DND-41 (cell line): Measurements from ENCODE around the gene CEMIP.

Source experiments
- ATAC-seq: fragments of 200-7000 bp; cut with Tn5 transposase; 3 replicates; pipeline ENCODE4 v1.9.1; 2021; ENCODE audit warnings: low read depth; ENCODE audit not compliant: insufficient read depth
- DNase-seq: peaks from one replicate; pipeline ENCODE4 v3.0.0-alpha.2; 2020
- H2AFZ ChIP-seq: 2 replicates; pipeline ENCODE4 v1.6.0; 2012; ENCODE audit warnings: low read depth, low read length
- H3K27ac ChIP-seq: 2 replicates; pipeline ENCODE4 v1.5.1; 2012; ENCODE audit warnings: low read length, inconsistent platforms
- H3K27me3 ChIP-seq: fragments of 200-600 bp; sonication (generic); 2 replicates; pipeline ENCODE4 v1.6.0; 2012; ENCODE audit warnings: low read length, mild to moderate bottlenecking, inconsistent platforms; ENCODE audit not compliant: insufficient read depth, poor library complexity
- H3K36me3 ChIP-seq: 2 replicates; pipeline ENCODE4 v1.5.1; 2012; ENCODE audit warnings: low read length, inconsistent platforms; ENCODE audit not compliant: insufficient read depth
- H3K4me1 ChIP-seq: 2 replicates; pipeline ENCODE4 v1.5.1; 2012; ENCODE audit warnings: mild to moderate bottlenecking, low read length; ENCODE audit not compliant: insufficient read depth
- H3K4me2 ChIP-seq: 2 replicates; pipeline ENCODE4 v1.6.0; 2012; ENCODE audit warnings: mild to moderate bottlenecking, moderate library complexity, low read length, inconsistent platforms; ENCODE audit not compliant: insufficient read depth
- H3K4me3 ChIP-seq, 2 experiments: fragments of 200-600 bp in 1 of 2; shearing (Covaris generic) in 1 of 2; 2 replicates each; pipeline ENCODE4 v1.5.1; 2012 to 2016; ENCODE audit warnings: inconsistent platforms in 2 of 2, low read length in 2 of 2, mild to moderate bottlenecking in 2 of 2, low read depth in 1 of 2, moderate library complexity in 1 of 2
- H3K79me2 ChIP-seq: 2 replicates; pipeline ENCODE4 v1.6.0; 2012; ENCODE audit warnings: low read length, inconsistent platforms; ENCODE audit not compliant: insufficient read depth
- H3K9ac ChIP-seq: 2 replicates; pipeline ENCODE4 v1.6.0; 2012; ENCODE audit warnings: low read depth, mild to moderate bottlenecking, inconsistent platforms, low read length, moderate library complexity
- H3K9me3 ChIP-seq: 2 replicates; pipeline ENCODE4 v1.5.1; 2012; ENCODE audit warnings: low read length, moderate library complexity, mild to moderate bottlenecking, inconsistent platforms; ENCODE audit not compliant: insufficient read depth, severe bottlenecking
- H4K20me1 ChIP-seq: 2 replicates; pipeline ENCODE4 v1.6.0; 2012; ENCODE audit warnings: low read length; ENCODE audit not compliant: insufficient read depth
- CTCF ChIP-seq: IDR thresholded peaks from 2 replicates; pipeline ENCODE4 v1.5.1; 2012; ENCODE audit warnings: borderline replicate concordance, low read length, moderate library complexity, mild to moderate bottlenecking; ENCODE audit not compliant: poor library complexity, severe bottlenecking; ENCODE audit errors: extremely low read depth
- EZH2 ChIP-seq: IDR thresholded peaks from 3 replicates; pipeline ENCODE4 v1.6.1; 2012; ENCODE audit warnings: borderline replicate concordance, low read depth, mild to moderate bottlenecking, moderate library complexity, low read length, inconsistent platforms; ENCODE audit not compliant: severe bottlenecking

CEMIP gene

GRCh38 chr15:80816049-80816653 is 37.0 kb downstream of the CEMIP start:
- Histone ChIP-seq H3K9me3 (no peaks in the 10 kb centered on the region), H3K4me3 (no peak overlapping the region), H3K4me2 (no peak overlapping the region), H3K27me3 (peaks cover 8% of the 10 kb centered on the region), H4K20me1 (no peaks in the 10 kb centered on the region), H2AFZ (no peak overlapping the region), H3K4me1 (no peaks in the 10 kb centered on the region), H3K9ac (no peak overlapping the region), H3K27ac (no peak overlapping the region), H3K36me3 (no peaks in the 10 kb centered on the region), H3K79me2 (no peaks in the 10 kb centered on the region)
- no peak for DNase-seq
- TF ChIP-seq EZH2, result no peak
- TF ChIP-seq CTCF, result no peak
- ATAC-seq, result no peak

DNA sequence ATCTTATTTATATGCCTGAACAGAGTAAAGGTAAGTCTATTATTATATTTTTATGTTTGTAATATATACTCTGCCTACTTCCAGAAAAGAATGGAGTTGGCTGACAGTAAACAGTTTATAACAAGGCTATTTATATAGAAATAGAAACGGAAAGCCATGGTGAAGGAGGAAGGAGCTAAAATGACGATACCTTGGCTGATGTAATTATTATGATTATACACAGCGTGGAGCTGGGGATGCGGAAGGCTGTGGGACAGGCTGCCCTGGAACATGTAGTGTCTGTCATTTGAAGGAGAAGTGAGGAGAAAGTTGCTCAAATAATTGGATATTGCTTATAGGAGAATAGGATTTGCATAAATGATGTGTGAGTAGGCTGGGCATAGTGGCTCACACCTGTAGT is 37.8 kb downstream of the CEMIP start:
- TF ChIP-seq EZH2 (no peak), CTCF (no peak)
- Histone ChIP-seq H3K4me2 (no peak overlapping the region), H3K27me3 (peaks cover 8% of the 10 kb centered on the region), H3K9ac (no peak overlapping the region), H3K4me3 (no peak overlapping the region), H4K20me1 (no peaks in the 10 kb centered on the region), H3K79me2 (no peaks in the 10 kb centered on the region), H3K27ac (no peak overlapping the region), H2AFZ (no peak overlapping the region), H3K36me3 (no peaks in the 10 kb centered on the region), H3K9me3 (no peaks in the 10 kb centered on the region), H3K4me1 (no peaks in the 10 kb centered on the region)
- ATAC-seq (no peak), DNase-seq (no peak)

DNA sequence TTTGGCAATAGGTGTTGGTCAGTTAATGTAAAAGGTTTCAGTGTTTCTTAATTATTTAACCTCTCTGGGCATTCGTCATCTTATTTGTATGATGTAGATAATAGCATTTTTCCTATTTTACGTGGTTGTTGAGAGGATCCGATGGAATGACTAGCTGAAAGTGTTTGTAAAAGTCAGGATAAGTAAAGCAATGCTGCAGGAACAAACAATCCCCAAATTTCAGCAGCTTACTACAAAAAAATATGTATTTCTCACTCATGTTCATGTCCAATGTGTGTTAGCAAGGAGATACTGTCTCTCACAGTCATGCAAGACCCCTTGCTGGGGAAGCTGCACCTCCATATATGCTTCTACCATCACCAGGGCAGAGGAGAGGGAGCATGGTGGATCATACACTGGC is 38.7 kb downstream of the CEMIP start:
- peaks cover 8% of the 10 kb centered on the region for H3K27me3 ChIP-seq
- H3K79me2 ChIP-seq, result no peaks in the 10 kb centered on the region
- no peak overlapping the region for H3K27ac ChIP-seq
- no peak overlapping the region for H3K4me3 ChIP-seq
- no peak overlapping the region for H2AFZ ChIP-seq
- H4K20me1 ChIP-seq, result no peaks in the 10 kb centered on the region
- no peaks in the 10 kb centered on the region for H3K4me1 ChIP-seq
- no peak overlapping the region for H3K4me2 ChIP-seq
- no peaks in the 10 kb centered on the region for H3K36me3 ChIP-seq
- no peak overlapping the region for H3K9ac ChIP-seq
- TF ChIP-seq EZH2 (no peak), CTCF (no peak)
- DNase-seq (no peak), ATAC-seq (no peak)
- no peaks in the 10 kb centered on the region for H3K9me3 ChIP-seq
